Memory B cell (primary cell): ENCODE data around the gene RAB42.
A peak's percentile ranks its signal among the peaks of the same experiment; 100 is the strongest.
"Not testable (repeated sequence)": the region's sequence is repeated elsewhere in the genome, so short reads cannot be mapped to it uniquely, and the experiment has no call there.

Experiments used
- ATAC-seq: fragments of 150-1000 bp; cut with Tn5 transposase; 2 replicates; pipeline ENCODE4 v1.10.0; 2021; ENCODE audit warnings: low read depth, mild to moderate bottlenecking, moderate library complexity
- DNase-seq, 2 donors: peaks; one replicate each; pipeline ENCODE4 v3.0.0; 2022; ENCODE audit warnings: low spot score in 2 of 2
- H3K27ac Mint-ChIP-seq: one replicate; pipeline ENCODE4 v1.8.0; 2022; ENCODE audit warnings: mild to moderate bottlenecking, moderate library complexity, mixed read lengths
- H3K27me3 Mint-ChIP-seq: one replicate; pipeline ENCODE4 v1.8.0; 2022; ENCODE audit warnings: mixed read lengths
- H3K36me3 Mint-ChIP-seq: one replicate; pipeline ENCODE4 v1.8.0; 2022; ENCODE audit warnings: mild to moderate bottlenecking, mixed read lengths
- H3K4me1 Mint-ChIP-seq: one replicate; pipeline ENCODE4 v1.8.0; 2022; ENCODE audit warnings: mixed read lengths
- H3K4me3 Mint-ChIP-seq: one replicate; pipeline ENCODE4 v1.8.0; 2022; ENCODE audit warnings: mild to moderate bottlenecking, moderate library complexity, mixed read lengths
- H3K9me3 Mint-ChIP-seq: one replicate; pipeline ENCODE4 v1.8.0; 2022; ENCODE audit warnings: mixed read lengths

RAB42 gene, protein sequence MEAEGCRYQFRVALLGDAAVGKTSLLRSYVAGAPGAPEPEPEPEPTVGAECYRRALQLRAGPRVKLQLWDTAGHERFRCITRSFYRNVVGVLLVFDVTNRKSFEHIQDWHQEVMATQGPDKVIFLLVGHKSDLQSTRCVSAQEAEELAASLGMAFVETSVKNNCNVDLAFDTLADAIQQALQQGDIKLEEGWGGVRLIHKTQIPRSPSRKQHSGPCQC

GRCh38 chr1:28591708-28592320, at the start of gene RAB42:
Gene RAB42 (plus strand): TSS chr1:28592265. CDS start chr1:28592512, 247 bp downstream.
- Mint-ChIP-seq H3K27ac (no peak within 1 kb of the TSS), H3K36me3 (peaks cover 2% of the 10 kb centered on the region), H3K9me3 (no peaks in the 10 kb centered on the region), H3K4me3 (peak within 1 kb of the TSS; percentile 92), H3K4me1 (peaks cover 9% of the 10 kb centered on the region), H3K27me3 (peaks cover 4% of the 10 kb centered on the region)
- ATAC-seq (peak; percentile 62), DNase-seq (peak in 1 of 2 donors; percentile 14)

DNA sequence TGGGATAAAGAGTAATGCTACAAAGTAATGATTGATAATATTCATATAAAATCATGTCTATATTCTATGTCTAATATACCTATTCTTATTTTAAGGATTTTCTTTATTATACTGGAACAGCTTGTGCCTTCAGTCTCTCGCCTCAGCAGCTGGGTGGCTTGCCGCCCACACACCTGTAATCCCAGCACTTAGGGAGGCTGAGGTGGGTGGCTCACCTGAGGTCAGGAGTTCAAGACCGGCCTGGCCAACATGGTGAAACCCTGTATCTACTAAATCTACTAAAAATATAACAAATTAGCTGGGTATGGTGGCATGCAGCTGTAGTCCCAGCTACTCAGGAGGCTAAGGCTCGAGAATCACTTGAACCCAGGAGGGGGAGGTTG, 46.8 kb upstream of the RAB42 start:
- Mint-ChIP-seq H3K27ac (no peak overlapping the region), H3K36me3 (no peaks in the 10 kb centered on the region)
- ATAC-seq: no peak

DNA sequence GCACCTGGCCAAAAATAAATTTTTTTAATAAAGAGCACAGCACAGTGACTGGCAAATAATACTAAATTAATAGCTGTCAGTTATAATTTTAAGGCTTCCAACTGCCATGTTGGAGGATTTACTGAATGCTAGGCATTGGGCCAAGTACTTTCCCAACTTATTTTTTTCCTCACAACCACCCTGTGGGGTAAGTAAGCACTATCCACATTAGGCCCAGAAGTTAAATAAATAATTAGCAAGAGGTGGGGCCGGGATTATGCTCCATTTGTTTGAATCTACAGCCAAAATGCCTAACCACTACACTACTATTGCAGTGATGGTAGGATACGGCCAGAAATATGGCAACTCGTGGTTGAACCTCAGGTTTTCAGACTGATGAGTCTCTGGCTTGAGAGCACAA, 43.7 kb upstream of the RAB42 start:
- peaks cover 3% of the 10 kb centered on the region for H3K4me1 Mint-ChIP-seq
- H3K27ac Mint-ChIP-seq: no peak overlapping the region
- no peaks in the 10 kb centered on the region for H3K9me3 Mint-ChIP-seq
- ATAC-seq (no peak), DNase-seq (no peak)
- H3K4me3 Mint-ChIP-seq: no peak overlapping the region
- H3K36me3 Mint-ChIP-seq: no peaks in the 10 kb centered on the region
- no peaks in the 10 kb centered on the region for H3K27me3 Mint-ChIP-seq

More for the DNA sequence above, 46.8 kb upstream of the RAB42 start:
- Mint-ChIP-seq H3K9me3 (no peaks in the 10 kb centered on the region), H3K27me3 (no peaks in the 10 kb centered on the region), H3K4me3 (no peak overlapping the region), H3K4me1 (no peaks in the 10 kb centered on the region)
- no peak for DNase-seq

DNA sequence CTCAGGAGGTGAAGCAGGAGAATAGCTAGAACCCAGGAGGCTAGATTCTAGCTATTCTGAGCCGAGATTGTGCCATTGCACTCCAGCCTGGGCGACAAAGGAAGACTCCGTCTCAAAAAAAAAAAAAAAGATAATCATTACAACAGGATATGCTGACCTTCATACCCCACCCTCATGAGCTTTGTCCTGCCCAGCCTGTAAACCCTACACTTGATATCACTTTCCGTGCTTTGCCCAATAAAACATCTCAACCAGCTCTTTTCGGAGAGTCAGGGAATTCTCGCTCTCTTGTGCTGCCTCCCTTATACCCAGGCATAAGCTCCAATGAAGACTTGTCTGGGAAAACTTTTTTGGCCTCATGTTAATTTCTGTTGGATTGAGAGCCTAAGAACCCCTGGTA, 40.7 kb upstream of the RAB42 start:
- Mint-ChIP-seq H3K27ac (peak overlapping the region; percentile 97), H3K36me3 (peaks cover 4% of the 10 kb centered on the region), H3K27me3 (no peaks in the 10 kb centered on the region), H3K4me1 (peaks cover 6% of the 10 kb centered on the region), H3K4me3 (no peak overlapping the region), H3K9me3 (no peaks in the 10 kb centered on the region)
- DNase-seq (no peak), ATAC-seq (no peak)

DNA sequence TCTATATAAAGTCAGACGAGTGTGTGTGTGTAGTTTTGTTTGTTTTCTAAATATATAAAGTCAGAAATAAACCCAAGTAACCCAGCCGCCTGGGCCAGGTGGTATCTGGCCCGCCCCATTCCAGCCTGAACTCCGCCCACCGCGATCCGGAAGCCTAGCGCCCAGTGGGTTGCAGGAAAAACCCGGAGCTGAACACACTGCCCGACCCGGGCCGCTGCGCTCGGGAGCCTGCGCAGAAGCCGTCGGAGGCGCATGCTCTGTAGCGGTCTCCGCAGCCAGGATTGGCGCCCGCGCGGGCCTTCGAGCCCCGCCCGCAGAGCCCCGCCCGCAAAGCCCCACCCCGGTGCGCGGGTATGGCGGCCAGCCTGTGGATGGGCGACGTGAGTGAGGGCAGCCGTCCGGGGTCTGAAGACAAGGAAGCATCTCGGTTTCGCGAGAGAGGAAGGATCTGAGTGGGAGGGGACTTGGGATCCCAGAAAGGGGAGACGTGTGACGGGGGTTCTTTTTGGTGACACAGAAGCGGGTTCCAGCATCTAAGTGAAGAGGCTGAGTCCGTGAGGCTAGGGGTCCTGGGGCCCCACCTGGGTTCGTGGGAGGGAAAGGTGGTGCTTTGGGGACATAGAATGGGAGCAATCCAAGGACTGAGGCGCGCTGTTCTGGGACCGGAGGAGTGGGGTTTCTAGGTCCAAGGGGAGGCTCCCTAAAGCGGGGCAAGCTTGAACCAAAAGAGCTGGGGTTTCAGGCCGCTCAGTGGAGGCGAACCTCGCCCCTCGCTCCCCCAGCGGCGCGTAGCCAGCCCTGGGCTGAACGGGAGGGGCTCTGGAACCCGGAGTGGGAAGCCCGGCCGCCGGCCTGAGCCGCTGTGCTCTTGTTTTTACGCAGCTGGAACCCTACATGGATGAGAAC, 39.1 kb upstream of the RAB42 start, which contains the start of gene TRNAU1AP:
TSS of gene TRNAU1AP (plus strand) at position 328 of the 906 bp plus-strand sequence. CDS start at position 354, 26 bp downstream.
- peak; percentile 90 for ATAC-seq
- Mint-ChIP-seq H3K9me3 (no peaks in the 10 kb centered on the region), H3K36me3 (peaks cover 9% of the 10 kb centered on the region)

GRCh38 chr1:28560886-28561285, 31.2 kb upstream of the RAB42 start:
- no peaks in the 10 kb centered on the region for H3K27me3 Mint-ChIP-seq
- DNase-seq (no peak), ATAC-seq (no peak)
- H3K9me3 Mint-ChIP-seq: no peaks in the 10 kb centered on the region
- no peak overlapping the region for H3K27ac Mint-ChIP-seq
- peaks cover 15% of the 10 kb centered on the region for H3K36me3 Mint-ChIP-seq
- no peaks in the 10 kb centered on the region for H3K4me1 Mint-ChIP-seq
- H3K4me3 Mint-ChIP-seq: no peak overlapping the region

More for the DNA sequence above, 39.1 kb upstream of the RAB42 start, which contains the start of gene TRNAU1AP:
- DNase-seq: peak; percentile 96 to 97
- Mint-ChIP-seq H3K27me3 (no peaks in the 10 kb centered on the region), H3K4me3 (peak within 1 kb of the TSS; percentile 99), H3K4me1 (peaks cover 6% of the 10 kb centered on the region), H3K27ac (peak within 1 kb of the TSS; percentile 97)

- H3K36me3 Mint-ChIP-seq: peaks cover 16% of the 10 kb centered on the region
- DNase-seq (no peak), ATAC-seq (no peak)
- no peaks in the 10 kb centered on the region for H3K27me3 Mint-ChIP-seq
- no peaks in the 10 kb centered on the region for H3K4me1 Mint-ChIP-seq
- H3K27ac Mint-ChIP-seq: no peak overlapping the region
- H3K9me3 Mint-ChIP-seq: no peaks in the 10 kb centered on the region
- no peak overlapping the region for H3K4me3 Mint-ChIP-seq
These were observed 27.8 kb upstream of the RAB42 start for GRCh38 chr1:28564310-28564709.

DNA sequence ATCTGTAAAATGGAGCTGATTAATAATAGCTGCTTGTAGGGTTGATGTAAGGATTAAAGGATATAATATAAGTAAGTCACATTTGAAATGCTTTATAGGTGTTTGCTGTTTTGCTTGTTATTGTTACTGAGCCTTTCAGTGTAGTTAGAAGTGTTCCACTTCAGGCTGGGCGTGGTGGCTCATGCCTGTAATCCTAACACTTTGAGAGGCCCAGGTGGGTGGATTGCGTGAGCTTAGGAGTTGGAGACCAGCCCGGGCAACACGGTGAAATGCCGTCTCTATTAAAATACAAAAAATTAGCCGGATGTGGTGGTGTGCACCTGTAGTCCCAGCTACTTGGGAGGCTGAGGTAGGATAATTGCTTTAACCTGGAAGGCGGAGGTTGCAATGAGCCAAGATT, 27.0 kb upstream of the RAB42 start:
- no peak overlapping the region for H3K4me3 Mint-ChIP-seq
- no peaks in the 10 kb centered on the region for H3K4me1 Mint-ChIP-seq
- ATAC-seq (no peak), DNase-seq (no peak)
- H3K36me3 Mint-ChIP-seq: peaks cover 16% of the 10 kb centered on the region
- H3K27ac Mint-ChIP-seq: no peak overlapping the region
- no peaks in the 10 kb centered on the region for H3K27me3 Mint-ChIP-seq
- no peaks in the 10 kb centered on the region for H3K9me3 Mint-ChIP-seq

DNA sequence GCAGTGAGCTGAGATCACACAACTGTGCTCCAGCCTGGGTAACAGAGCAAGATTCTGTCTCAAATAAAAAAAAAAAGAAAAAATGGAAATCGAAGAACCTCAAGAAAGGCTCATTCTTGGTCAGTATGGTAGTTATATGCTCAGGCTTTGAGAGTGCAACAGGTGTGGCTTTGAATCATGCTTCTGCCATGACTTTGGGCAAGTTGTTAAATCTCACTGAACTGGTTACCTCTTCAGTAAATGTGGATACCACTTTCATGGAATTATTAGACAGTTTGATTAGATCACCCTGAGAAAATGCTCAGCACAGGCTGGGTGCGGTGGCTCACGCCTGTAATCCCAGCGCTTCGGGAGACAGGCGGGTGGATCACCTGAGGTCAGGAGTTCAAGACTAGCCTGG, 26.3 kb upstream of the RAB42 start:
- Mint-ChIP-seq H3K4me1 (no peaks in the 10 kb centered on the region), H3K4me3 (no peak overlapping the region), H3K9me3 (no peaks in the 10 kb centered on the region), H3K27me3 (no peaks in the 10 kb centered on the region), H3K36me3 (peaks cover 16% of the 10 kb centered on the region), H3K27ac (no peak overlapping the region)
- DNase-seq (no peak), ATAC-seq (no peak)

- Mint-ChIP-seq H3K27ac (peak overlapping the region; percentile 3), H3K27me3 (no peaks in the 10 kb centered on the region), H3K9me3 (no peaks in the 10 kb centered on the region), H3K4me3 (no peak overlapping the region), H3K36me3 (peaks cover 19% of the 10 kb centered on the region), H3K4me1 (no peaks in the 10 kb centered on the region)
- ATAC-seq: no peak
- DNase-seq: no peak
These were observed 25.1 kb upstream of the RAB42 start for GRCh38 chr1:28566931-28567330.

DNA sequence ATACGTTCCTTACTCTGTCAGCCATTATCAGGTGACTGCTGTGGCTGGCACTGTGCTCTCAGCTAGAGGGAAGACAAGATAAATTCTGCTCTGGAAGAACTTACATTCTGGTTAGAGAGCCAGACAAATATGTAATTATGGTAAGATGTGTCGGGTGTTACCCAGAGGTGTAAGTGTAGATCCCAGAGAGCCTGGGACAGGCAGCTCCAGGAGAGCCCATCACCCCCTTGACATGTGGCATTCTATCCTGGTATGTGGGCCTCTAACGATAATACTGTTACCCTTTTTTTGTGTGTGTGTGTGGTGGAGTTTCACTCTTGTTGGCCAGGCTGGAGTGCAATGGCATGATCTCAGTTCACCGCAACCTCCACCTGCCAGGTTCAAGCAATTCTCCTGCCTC, 20.2 kb upstream of the RAB42 start:
- Mint-ChIP-seq H3K9me3 (no peaks in the 10 kb centered on the region), H3K4me3 (no peak overlapping the region), H3K4me1 (no peaks in the 10 kb centered on the region), H3K27me3 (no peaks in the 10 kb centered on the region), H3K27ac (no peak overlapping the region), H3K36me3 (peaks cover 15% of the 10 kb centered on the region)
- DNase-seq: no peak
- ATAC-seq: no peak

DNA sequence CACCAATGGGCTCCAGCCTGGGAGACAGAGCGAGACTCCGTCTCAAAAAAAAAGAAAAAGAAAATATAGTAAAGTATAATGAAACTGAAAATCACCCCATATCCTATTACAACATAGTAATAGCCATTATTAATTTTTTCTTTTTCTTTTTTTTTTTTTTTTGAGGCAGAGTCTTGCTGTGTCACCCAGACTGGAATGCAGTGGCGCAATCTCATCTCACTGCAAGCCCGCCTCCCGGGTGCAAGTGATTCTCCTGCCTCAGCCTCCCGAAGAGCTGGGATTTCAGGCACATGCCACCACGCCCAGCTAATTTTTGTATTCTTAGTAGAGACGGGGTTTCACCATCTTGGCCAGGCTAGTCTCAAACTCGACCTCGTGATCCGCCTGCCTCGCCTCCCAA, 19.2 kb upstream of the RAB42 start:
- not testable (repeated sequence) for H3K27ac Mint-ChIP-seq, H3K4me1 Mint-ChIP-seq, H3K27me3 Mint-ChIP-seq, H3K9me3 Mint-ChIP-seq, DNase-seq, H3K4me3 Mint-ChIP-seq, ATAC-seq
- H3K36me3 Mint-ChIP-seq: peaks cover 13% of the 10 kb centered on the region

DNA sequence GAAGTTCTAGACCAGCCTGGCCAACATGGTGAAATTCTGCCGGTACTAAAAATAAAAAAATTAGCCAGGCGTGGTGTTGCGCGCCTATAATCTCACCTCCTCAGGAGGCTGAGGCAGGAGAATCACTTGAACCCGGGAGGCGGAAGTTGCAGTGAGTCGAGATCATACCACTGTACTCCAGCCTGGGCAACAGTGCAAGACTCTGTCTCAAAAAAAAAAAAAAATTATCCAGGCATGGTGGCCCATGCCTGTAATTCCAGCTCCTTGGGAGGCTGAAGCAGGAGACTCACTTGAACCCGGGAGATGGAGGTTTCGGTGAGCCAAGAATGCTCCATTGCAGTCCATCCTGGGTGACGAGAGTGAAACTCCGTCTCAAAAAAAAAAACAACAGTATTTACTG, 18.5 kb upstream of the RAB42 start:
- Mint-ChIP-seq H3K4me3 (no peak overlapping the region), H3K4me1 (peaks cover 8% of the 10 kb centered on the region), H3K9me3 (no peaks in the 10 kb centered on the region), H3K27me3 (no peaks in the 10 kb centered on the region), H3K27ac (no peak overlapping the region), H3K36me3 (peaks cover 15% of the 10 kb centered on the region)
- DNase-seq: no peak
- no peak for ATAC-seq

GRCh38 chr1:28577052-28577678, 14.9 kb upstream of the RAB42 start:
- Mint-ChIP-seq H3K27me3 (no peaks in the 10 kb centered on the region), H3K4me1 (peaks cover 24% of the 10 kb centered on the region), H3K36me3 (peaks cover 20% of the 10 kb centered on the region), H3K27ac (peak overlapping the region; percentile 41), H3K9me3 (no peaks in the 10 kb centered on the region), H3K4me3 (no peak overlapping the region)
- no peak for DNase-seq
- ATAC-seq: no peak
